Activated CD8-positive, alpha-beta memory T cell treated with anti-CD3 and anti-CD28 coated beads, Interleukin-2, amount 50 U/mL, for 24 hours (primary cell): ENCODE measurements around the gene PUS10.
"Not testable (repeated sequence)": the region's sequence is repeated elsewhere in the genome, so short reads cannot be mapped to it uniquely, and the experiment has no call there.

Source experiments
- DNase-seq: peaks from one replicate; pipeline ENCODE4 v3.0.0-alpha.2; 2020; ENCODE audit errors: extremely low read depth

Gene PUS10

GRCh38 chr2:61011678-61012077 is 6.4 kb downstream of the PUS10 start:
- no peak for DNase-seq

DNA sequence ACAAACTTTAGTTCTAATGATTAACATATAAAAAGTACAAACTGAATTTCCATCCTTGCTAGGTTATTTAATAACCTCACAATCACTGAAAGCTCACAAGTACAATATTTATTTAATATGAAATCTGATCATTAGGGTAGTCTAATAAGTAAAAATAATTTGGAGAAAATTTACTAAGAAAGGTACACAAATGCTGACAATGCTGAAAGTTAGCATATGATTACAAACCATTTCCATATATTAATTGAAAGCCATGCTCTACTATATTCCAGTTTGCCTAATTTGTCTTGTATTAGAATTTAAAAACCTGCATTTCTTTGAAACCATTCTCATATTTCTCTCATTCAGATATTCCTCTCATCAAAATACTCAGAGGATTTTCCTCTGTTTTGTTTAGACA is 8.7 kb downstream of the PUS10 start:
- DNase-seq, result no peak

DNA sequence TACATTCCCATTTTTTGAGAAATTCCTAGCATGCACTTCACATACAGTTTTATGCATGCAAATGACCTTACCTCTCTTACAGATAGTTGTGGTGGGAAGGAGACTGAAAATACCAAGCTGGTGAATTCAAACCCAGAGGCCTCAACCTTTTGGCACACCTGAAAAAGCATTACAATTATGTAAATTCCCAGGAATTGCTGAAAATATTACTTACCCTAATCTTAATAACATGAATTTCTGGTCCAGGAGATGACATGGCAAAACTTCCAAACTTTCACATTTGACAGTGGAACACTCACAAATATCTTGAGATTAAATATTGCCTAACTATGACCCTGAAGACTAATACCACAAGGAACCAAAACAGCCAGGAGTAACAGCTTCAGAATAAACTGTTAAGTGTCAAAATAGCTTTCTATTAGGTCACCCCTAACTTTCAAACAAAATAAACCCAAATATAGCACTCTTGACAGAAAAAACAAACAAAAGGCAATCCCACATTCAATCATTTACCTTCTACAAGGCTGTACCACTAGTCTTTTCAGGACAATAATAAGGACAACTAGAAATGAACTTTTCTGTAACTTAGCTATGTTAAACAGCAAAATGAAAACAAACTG is 11.5 kb downstream of the PUS10 start:
- DNase-seq, result no peak

GRCh38 chr2:61005736-61006135 is 12.3 kb downstream of the PUS10 start:
- no peak for DNase-seq

DNA sequence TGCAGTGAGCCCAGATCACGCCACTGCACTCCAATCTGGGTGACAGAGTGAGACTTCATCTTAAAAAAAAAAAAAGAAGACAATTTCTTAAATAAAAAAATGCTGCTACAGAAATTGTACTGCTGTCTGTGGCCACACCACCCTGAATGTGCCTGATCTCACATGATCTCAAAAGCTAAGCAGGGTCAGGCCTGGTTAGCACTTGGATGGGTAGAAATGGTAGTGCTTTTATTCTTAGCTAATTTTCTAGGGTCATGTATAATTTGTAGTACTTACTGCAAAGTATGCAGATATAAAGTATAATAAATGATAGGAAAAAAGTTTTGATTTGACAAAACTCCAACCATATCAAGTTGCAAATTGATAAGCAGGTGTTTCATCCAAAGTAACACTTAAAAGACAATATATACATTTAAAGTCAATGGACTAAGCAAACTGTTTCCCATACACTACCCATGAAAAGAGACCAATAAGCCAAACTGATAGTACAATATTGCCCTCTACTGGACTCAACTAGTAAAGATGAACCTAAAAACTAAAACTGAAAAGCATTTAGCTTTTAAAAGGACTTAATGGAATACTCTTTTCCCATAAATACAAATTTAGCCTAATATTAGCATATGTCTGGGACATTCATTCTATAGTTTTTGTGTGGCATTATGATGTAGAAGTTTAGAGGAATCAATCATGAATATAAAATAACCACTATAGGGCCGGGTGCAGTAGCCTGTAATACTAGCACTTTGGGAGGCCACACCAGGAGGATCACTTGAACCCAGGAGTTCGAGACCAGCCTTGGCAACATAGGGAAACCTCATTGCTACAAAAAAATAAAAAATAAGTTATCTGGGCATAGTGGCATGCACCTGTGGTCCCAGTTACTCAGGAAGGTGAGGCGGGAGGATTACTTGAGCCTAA is 19.2 kb downstream of the PUS10 start:
- no peak for DNase-seq

DNA sequence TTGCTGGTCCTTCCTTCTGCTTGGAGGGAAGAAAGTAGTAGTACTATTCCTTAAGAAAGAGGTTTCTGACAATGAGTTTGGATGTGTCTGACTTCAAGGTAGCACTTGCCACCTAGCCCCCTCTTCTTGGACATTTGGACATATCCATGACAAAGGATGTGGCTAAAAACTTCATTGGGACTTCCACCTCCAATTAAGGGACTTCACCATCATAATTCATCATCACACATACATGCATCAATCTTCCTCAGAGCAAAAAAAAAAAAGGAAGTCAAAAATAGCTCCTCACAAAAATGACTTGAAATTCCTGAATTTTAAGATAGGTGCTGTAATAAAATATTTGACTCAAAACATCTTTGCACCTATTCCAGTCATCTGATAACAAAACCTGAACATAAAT is 23.9 kb downstream of the PUS10 start:
- DNase-seq, result no peak

DNA sequence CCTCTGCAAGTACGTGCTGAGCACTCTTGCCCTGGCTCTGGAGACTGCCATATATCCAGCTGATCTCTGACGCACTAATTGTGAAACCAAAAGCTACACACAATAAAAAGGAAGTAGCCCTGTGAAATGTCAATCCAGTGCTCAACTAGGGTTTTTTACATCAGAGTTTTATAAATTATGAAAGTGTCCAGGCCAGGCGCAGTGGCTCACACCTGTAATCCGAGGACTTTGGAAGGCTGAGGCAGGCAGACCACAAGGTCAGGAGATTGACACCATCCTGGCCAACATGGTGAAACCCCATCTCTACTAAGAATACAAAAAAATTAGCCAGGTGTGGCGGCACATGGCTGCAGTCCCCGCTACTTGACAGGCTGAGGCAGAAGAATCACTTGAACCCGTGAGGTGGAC is 25.1 kb downstream of the PUS10 start:
- no peak for DNase-seq

- DNase-seq, result no peak
Measured at GRCh38 chr2:60991644-60992043, 26.4 kb downstream of the PUS10 start.

GRCh38 chr2:60989259-60989658 is 28.8 kb downstream of the PUS10 start:
- no peak for DNase-seq

- DNase-seq, result not testable (repeated sequence)
Measured at GRCh38 chr2:60987656-60988055, 30.4 kb downstream of the PUS10 start.

DNA sequence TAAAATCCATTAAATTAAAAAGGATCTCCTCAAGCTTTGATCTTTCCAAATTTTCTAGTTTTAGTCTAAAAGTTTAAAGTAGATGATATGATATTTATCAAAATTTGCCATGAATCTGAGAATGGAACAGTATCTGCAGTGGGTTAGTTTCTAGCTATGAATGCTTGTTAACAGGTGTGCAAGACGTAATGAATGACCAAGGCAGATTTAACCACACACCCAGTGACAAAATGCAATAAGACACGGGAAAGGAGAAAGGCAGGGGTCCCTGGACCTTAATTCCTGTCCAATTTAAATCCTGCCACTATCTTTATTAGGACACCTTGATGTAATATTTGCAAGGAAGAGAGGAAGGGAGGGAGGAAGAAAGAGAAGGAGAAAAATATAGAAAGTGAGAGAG is 31.0 kb downstream of the PUS10 start:
- DNase-seq, result no peak

DNA sequence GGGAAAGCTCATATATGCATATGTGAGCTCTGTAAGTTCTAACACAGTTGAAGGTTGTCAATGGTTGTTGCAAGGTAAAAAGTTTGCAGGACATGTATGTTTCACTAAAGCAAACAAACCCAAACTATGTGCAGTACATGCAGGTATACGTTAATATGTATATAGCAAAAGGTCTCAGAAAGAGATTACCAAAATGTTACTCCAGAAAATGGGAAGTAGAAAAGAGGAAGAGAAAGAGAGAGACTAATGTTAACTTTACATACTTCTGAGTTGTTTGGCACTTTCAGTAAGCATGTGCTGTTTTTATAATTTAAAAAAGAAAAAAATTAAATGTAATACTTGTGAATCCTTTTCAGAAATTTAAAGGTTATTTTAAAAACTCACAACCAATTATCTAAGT is 33.3 kb downstream of the PUS10 start:
- DNase-seq, result no peak

GRCh38 chr2:60982066-60982465 is 36.0 kb downstream of the PUS10 start:
- not testable (repeated sequence) for DNase-seq

GRCh38 chr2:60980071-60980815 is 37.8 kb downstream of the PUS10 start:
- no peak for DNase-seq

- no peak for DNase-seq
Measured at GRCh38 chr2:60979231-60979630, 38.8 kb downstream of the PUS10 start.

- no peak for DNase-seq
Measured at GRCh38 chr2:60977562-60977895, 40.5 kb downstream of the PUS10 start.

GRCh38 chr2:60976875-60977561 is 41.0 kb downstream of the PUS10 start:
- DNase-seq, result no peak

- no peak for DNase-seq
Measured at GRCh38 chr2:60976256-60976850, 41.7 kb downstream of the PUS10 start.

DNA sequence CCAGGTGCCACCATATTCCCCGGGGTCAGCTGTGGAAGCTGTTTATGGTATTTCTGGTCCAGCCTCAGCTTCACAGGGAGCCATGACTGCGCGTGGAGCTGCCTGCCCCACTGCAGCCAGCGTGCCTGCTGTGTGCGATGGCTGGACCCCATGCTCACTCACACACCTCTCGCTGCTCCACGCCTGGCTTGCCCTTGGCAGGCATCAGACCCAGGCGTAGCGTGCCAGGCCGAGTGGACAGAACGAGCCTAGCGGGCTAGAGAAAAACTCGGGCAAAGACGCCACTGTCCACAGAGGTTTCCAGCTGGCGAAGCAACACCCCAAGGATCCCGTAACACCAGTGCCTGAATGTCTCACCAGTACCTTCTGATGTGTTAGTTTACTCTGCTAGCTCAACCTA is 43.4 kb downstream of the PUS10 start:
- no peak for DNase-seq

- DNase-seq, result no peak
Measured at GRCh38 chr2:60973705-60974104, 44.4 kb downstream of the PUS10 start.

DNA sequence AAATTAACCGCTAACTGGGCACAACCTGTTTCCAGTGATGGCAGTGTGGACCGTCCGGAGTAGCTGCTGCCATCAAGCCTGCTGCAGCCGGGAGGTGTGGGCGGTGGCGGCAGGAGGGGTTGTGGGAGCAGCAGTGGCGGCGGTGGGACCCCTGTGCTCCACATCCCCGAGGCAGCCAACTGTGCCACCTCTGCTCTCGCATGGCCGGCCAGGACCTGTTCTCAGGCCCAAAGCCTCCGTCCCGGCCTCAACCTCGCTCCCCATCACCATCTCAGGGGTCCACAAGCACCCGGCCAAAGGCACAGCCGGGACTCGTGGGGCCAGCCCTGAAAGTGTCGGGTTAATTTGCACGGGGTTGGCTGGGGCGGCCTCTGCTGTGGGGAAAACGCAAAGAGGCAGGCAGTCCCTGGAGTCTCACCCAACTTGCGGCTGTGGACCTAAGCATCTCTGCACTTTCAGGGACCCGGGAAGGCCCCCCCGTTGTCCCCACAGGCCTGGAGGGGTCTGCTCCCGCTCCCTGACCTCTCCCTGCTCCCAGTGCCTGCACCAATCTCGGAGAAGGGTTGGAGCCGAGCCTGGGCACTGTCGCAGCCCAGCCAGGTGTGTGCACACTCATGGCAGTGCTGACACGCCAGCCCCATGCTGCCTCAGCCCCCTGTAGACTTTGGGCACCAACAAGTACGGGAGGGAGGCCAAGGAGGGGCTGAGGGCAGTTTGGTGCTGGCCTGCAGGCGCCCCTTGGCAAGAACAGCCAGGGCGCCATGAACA is 45.0 kb downstream of the PUS10 start:
- no peak for DNase-seq
